Measurements from ENCODE around the gene B4GALT2. TPM values are rescaled to one million over a fixed set of nuclear protein-coding genes. Genes with fewer than 3 reads are reported as not detected.

The B4GALT2 gene
- total RNA-seq, 1 experiment from 2014 or later = 76.4 TPM

- CTCF ChIA-PET = interaction anchor here (0.7 kb wide), 1 partner anchor 11 kb away, joined by 4 read pairs; no protein-coding TSS in a partner anchor
- TSS peak; percentile 72 for BruUV-seq (replicated peaks)
- Histone ChIP-seq H3K27me3 (replicated peaks; ENCODE audit: insufficient read depth, low read depth, low read length, poor library complexity) (no peaks in the 10 kb centered on the region), H3K27ac (ENCODE audit: low read depth, low read length, poor library complexity, severe bottlenecking) (peak overlapping the region; percentile 99), H3K4me1 (ENCODE audit: insufficient read depth, low read length, poor library complexity, severe bottlenecking) (peaks cover 19% of the 10 kb centered on the region), H3K4me3 (ENCODE audit: low read depth, low read length, poor library complexity, severe bottlenecking) (peak overlapping the region; percentile 92), H3K9me3 (ENCODE audit: low read depth, low read length, poor library complexity, severe bottlenecking) (no peaks in the 10 kb centered on the region), H3K36me3 (ENCODE audit: insufficient read depth, low read length, poor library complexity, severe bottlenecking) (no peaks in the 10 kb centered on the region)
- DNase-seq (ENCODE audit: low spot score) = no peak
- intact Hi-C loops (cut with micrococcal nuclease; ENCODE audit: unreplicated experiment) = no loop called here
- TF ChIP-seq CTCF (conservative IDR thresholded peaks at IDR 0.05; ENCODE audit: low read depth, low read length) (no peak), EZH2 (IDR thresholded peaks at IDR 0.05; ENCODE audit: borderline replicate concordance, low read depth, low read length, poor library complexity, severe bottlenecking) (no peak)
- POLR2A ChIA-PET (ENCODE audit: low non-redundant PET) = no interaction called here
Measured at GRCh38 chr1:43945674-43946235, 33.3 kb upstream of the B4GALT2 start.

- DNase-seq (ENCODE audit: low spot score) = peak; percentile 98
- POLR2A ChIA-PET (ENCODE audit: low non-redundant PET) = no interaction called here
- Histone ChIP-seq H3K27ac (ENCODE audit: low read depth, low read length, poor library complexity, severe bottlenecking) (peak within 1 kb of the TSS; percentile 99), H3K4me1 (ENCODE audit: insufficient read depth, low read length, poor library complexity, severe bottlenecking) (peaks cover 19% of the 10 kb centered on the region), H3K9me3 (ENCODE audit: low read depth, low read length, poor library complexity, severe bottlenecking) (no peaks in the 10 kb centered on the region), H3K4me3 (ENCODE audit: low read depth, low read length, poor library complexity, severe bottlenecking) (peak within 1 kb of the TSS; percentile 92), H3K27me3 (replicated peaks; ENCODE audit: insufficient read depth, low read depth, low read length, poor library complexity) (no peaks in the 10 kb centered on the region), H3K36me3 (ENCODE audit: insufficient read depth, low read length, poor library complexity, severe bottlenecking) (no peaks in the 10 kb centered on the region)
- TF ChIP-seq CTCF (conservative IDR thresholded peaks at IDR 0.05; ENCODE audit: low read depth, low read length) = peak; percentile 84
- TF ChIP-seq EZH2 (IDR thresholded peaks at IDR 0.05; ENCODE audit: borderline replicate concordance, low read depth, low read length, poor library complexity, severe bottlenecking) = no peak
- CTCF ChIA-PET = interaction anchor here (0.6 to 1.4 kb wide), 3 partner anchors 12 to 1025 kb away, joined by 3 to 10 read pairs (median 4); no protein-coding TSS in a partner anchor
- no TSS peak for BruUV-seq (replicated peaks)
- intact Hi-C loops (cut with micrococcal nuclease; ENCODE audit: unreplicated experiment) = no loop called here
Measured at GRCh38 chr1:43946236-43947060, 32.6 kb upstream of the B4GALT2 start, which contains the start of gene IPO13. Gene IPO13, plus strand, starts transcription at chr1:43946950. Its CDS starts 651 bp downstream, at chr1:43947601.

GRCh38 chr1:43947061-43947873 lies 31.7 kb upstream of the B4GALT2 start:
- Histone ChIP-seq H3K9me3 (ENCODE audit: low read depth, low read length, poor library complexity, severe bottlenecking) (no peaks in the 10 kb centered on the region), H3K27me3 (replicated peaks; ENCODE audit: insufficient read depth, low read depth, low read length, poor library complexity) (no peaks in the 10 kb centered on the region), H3K36me3 (ENCODE audit: insufficient read depth, low read length, poor library complexity, severe bottlenecking) (no peaks in the 10 kb centered on the region), H3K4me3 (ENCODE audit: low read depth, low read length, poor library complexity, severe bottlenecking) (peak overlapping the region; percentile 92), H3K4me1 (ENCODE audit: insufficient read depth, low read length, poor library complexity, severe bottlenecking) (peaks cover 19% of the 10 kb centered on the region), H3K27ac (ENCODE audit: low read depth, low read length, poor library complexity, severe bottlenecking) (peak overlapping the region; percentile 99)
- BruUV-seq (replicated peaks) = TSS peak; percentile 22
- CTCF ChIA-PET = interaction anchor here (0.5 to 1.4 kb wide), 4 partner anchors 181 to 1026 kb away, joined by 3 to 10 read pairs (median 6); no protein-coding TSS in a partner anchor
- intact Hi-C loops (cut with micrococcal nuclease; ENCODE audit: unreplicated experiment) = no loop called here
- DNase-seq (ENCODE audit: low spot score) = no peak
- TF ChIP-seq EZH2 (IDR thresholded peaks at IDR 0.05; ENCODE audit: borderline replicate concordance, low read depth, low read length, poor library complexity, severe bottlenecking) = no peak
- no peak for TF ChIP-seq CTCF (conservative IDR thresholded peaks at IDR 0.05; ENCODE audit: low read depth, low read length)
- POLR2A ChIA-PET (ENCODE audit: low non-redundant PET) = no interaction called here
